Measurements from ENCODE around the gene RHBDF2. TPM values are rescaled to one million over a fixed set of nuclear protein-coding genes. Genes with fewer than 3 reads are reported as not detected.

Gene RHBDF2
- total and polyA plus RNA-seq, 12 donors: 6.5 to 33.1 (median 9.8) TPM

GRCh38 chr17:76474238-76474637, 27.0 kb downstream of the RHBDF2 start:
- TF ChIP-seq CTCF (IDR thresholded peaks at IDR 0.05): no peak
- no peak for DNase-seq
- H3K4me1 ChIP-seq: peaks cover 0 to 10% (median 0%) of the 10 kb centered on the region in 9 donors
- H3K27ac ChIP-seq: no peak overlapping the region
- H3K27me3 ChIP-seq: no peaks in the 10 kb centered on the region
- 96 to 98% methylated on average over 14 of the region's 14 CpGs for WGBS, 2 donors
- H3K36me3 ChIP-seq: peaks cover 0 to 88% (median 0%) of the 10 kb centered on the region in 9 donors
- no peaks in the 10 kb centered on the region for H3K9me3 ChIP-seq
- intact Hi-C loops (cut with DNase I): no loop called here
- no peak for ATAC-seq
- no peak overlapping the region for H3K4me3 ChIP-seq

DNA sequence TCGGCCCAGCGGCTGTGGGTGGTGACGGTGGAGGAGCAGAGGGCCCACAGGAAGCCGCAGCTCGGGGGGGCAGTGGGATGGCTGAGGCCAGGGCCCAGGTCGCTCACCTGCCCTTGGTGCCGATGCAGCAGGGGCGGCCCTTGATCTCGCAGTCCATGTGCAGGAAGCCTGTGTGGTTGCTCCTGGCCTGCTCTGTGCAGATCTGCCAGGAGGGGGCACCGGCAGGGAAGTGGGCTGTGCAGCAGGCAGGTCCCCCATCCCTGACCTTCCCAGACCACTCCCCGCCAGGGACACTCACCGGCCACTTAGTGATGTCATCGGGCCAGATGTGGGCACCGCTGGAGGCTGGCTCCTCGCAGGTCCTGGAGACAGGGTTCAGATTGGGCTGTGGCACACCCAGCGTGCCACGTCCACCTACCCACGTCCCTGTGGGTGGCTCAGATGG, 27.7 kb downstream of the RHBDF2 start:
- WGBS, 2 donors: 81 to 89% methylated on average over 18 of the region's 18 CpGs
- H3K36me3 ChIP-seq: peaks cover 0 to 82% (median 0%) of the 10 kb centered on the region in 9 donors
- intact Hi-C loops (cut with DNase I): no loop called here
- ATAC-seq: peak in 2 of 8 donors; percentile 3 to 6
- H3K27ac ChIP-seq: no peak overlapping the region
- no peaks in the 10 kb centered on the region for H3K9me3 ChIP-seq
- no peak for DNase-seq
- no peaks in the 10 kb centered on the region for H3K27me3 ChIP-seq
- no peak overlapping the region for H3K4me3 ChIP-seq
- peaks cover 0 to 11% (median 0%) of the 10 kb centered on the region in 9 donors for H3K4me1 ChIP-seq
- peak in 6 of 9 donors; percentile 5 to 35 (median 21) for TF ChIP-seq CTCF (IDR thresholded peaks at IDR 0.05)

DNA sequence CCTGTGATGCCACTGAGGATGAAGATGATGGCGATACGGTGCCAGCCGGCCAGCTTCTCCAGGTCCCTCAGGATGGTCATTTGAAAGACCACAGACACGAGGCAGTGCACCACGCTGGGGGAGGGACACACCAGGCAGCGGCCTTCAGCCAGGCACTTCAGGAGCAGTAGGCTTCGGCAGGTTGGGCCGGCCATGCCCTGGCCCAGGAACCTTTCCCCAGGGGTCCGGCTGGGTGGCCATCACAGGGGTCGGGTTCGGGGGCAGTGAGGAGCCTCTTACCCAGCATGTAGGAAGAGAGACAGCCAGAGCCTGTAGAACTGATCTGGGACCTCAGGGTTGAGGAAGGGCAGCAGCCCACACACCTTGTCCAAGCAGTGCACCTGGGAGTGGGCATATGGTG, 28.5 kb downstream of the RHBDF2 start:
- no peak overlapping the region for H3K27ac ChIP-seq
- no peak overlapping the region for H3K4me3 ChIP-seq
- intact Hi-C loops (cut with DNase I): no loop called here
- TF ChIP-seq CTCF (IDR thresholded peaks at IDR 0.05): no peak
- peaks cover 0 to 11% (median 0%) of the 10 kb centered on the region in 9 donors for H3K4me1 ChIP-seq
- H3K9me3 ChIP-seq: no peaks in the 10 kb centered on the region
- no peak for ATAC-seq
- 94 to 97% methylated on average over 11 of the region's 11 CpGs for WGBS, 2 donors
- DNase-seq: no peak
- H3K27me3 ChIP-seq: no peaks in the 10 kb centered on the region
- H3K36me3 ChIP-seq: peaks cover 0 to 73% (median 0%) of the 10 kb centered on the region in 9 donors

DNA sequence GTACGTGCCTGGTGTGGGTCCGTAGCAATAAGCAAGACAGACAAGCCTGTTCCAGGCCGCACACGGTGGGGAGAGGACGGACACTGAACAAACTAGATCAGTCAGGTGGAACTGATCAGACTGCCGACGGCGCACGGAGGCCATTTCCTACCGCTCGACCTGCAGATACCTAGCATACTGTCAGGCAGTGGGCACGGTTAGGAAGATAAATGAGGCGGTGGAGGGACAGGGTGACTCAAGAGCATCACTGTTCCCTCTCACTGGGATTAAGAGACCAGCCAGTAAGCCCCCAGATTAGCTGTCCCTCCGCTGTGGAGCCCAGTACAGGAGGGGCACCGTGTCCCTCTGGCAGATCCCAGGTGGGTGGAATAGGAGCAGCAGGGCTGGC, 29.0 kb downstream of the RHBDF2 start:
- intact Hi-C loops (cut with DNase I): no loop called here
- DNase-seq: no peak
- no peaks in the 10 kb centered on the region for H3K9me3 ChIP-seq
- H3K27me3 ChIP-seq: no peaks in the 10 kb centered on the region
- no peak for TF ChIP-seq CTCF (IDR thresholded peaks at IDR 0.05)
- H3K36me3 ChIP-seq: peaks cover 0 to 72% (median 0%) of the 10 kb centered on the region in 9 donors
- no peak for ATAC-seq
- no peak overlapping the region for H3K27ac ChIP-seq
- H3K4me1 ChIP-seq: peaks cover 0 to 11% (median 0%) of the 10 kb centered on the region in 9 donors
- no peak overlapping the region for H3K4me3 ChIP-seq
- WGBS, 2 donors: 93% methylated on average over 15 of the region's 15 CpGs
